Measurements from ENCODE around the gene CGNL1.

The CGNL1 gene

DNA sequence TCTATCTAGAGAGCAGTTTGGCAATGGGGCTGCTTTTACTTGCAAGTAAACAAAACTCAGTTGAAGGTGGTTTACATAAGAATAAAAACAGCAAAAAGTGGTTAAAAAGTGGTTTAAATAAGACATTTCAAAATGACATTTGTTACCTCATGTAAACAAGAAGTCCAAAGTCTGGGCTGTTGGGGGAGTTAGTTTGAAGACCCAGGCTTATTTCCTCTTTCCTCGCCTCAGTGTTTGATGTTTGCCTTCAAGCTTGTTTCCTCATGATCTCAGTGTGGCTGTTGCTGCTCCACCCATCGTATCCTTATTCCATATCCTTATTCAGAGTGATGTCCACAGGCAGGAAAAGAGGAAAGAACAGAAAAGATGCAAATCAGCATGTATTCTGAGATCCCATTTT, 15.2 kb downstream of the CGNL1 start:
- TF ChIP-seq CTCF (conservative IDR thresholded peaks at IDR 0.05; ENCODE audit: low read depth, low read length): no peak
- no peak for DNase-seq (ENCODE audit: low read depth)
- no peak overlapping the region for H3K4me3 ChIP-seq (ENCODE audit: low read depth, low read length)

DNA sequence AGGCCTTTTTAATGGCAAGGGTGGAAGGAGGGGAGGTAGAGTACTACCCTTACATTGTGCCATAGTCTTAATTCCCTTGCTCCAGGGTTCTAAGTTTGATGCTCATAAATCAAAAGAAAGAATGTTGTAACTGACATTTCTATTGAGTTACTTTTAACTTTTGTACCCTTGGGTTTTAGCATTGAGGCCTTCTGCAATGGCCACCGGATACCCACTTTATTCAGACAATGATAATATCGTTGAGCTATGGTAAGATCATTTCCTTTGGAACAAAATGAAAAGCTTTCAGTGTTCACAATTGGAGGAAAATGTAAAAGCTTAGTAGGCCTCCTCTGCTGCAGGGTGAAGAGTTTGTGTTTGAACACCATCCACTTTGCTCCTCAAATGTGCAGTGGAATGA, 16.8 kb downstream of the CGNL1 start:
- no peak for TF ChIP-seq CTCF (conservative IDR thresholded peaks at IDR 0.05; ENCODE audit: low read depth, low read length)
- DNase-seq (ENCODE audit: low read depth): no peak
- no peak overlapping the region for H3K4me3 ChIP-seq (ENCODE audit: low read depth, low read length)

DNA sequence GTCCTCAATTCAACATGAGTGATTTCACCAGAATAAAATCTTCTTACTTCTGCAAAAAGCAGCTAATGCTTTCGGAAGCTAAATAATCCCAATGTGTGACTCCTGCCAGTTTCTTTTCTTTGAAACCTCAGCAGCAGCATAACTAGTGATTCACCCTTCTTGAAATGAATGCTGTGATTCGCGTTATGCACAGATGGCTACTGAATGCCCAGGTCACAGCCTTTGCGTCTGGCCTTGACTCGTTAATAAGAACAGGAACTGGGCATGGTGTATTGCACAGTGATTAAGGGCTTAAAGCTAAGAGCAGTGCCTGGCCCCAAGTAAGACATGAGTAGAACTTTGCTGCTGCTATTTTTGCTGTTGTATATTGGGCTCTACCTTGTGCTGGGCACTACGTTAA, 19.0 kb downstream of the CGNL1 start:
- peak; percentile 74 for DNase-seq (ENCODE audit: low read depth)
- TF ChIP-seq CTCF (conservative IDR thresholded peaks at IDR 0.05; ENCODE audit: low read depth, low read length): no peak
- no peak overlapping the region for H3K4me3 ChIP-seq (ENCODE audit: low read depth, low read length)

DNA sequence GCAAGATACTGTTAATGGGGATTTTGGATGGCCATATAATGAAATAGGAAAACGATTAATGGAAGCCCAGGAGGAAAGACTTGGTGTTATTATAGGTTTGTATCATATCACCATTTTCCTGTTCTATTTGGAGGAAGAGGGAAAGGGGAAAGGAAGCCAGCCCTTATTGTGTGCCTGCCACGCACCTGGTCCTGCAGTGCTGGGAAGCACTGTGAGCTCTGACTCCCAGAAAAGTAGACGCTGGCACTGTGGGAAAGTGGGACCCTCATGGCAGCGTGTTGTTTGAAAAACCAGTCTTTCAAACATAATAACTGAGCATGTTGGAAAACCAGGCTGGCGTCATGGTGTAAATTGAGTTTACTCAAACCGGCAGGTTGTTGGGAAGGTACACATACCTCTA, 22.0 kb downstream of the CGNL1 start:
- no peak for TF ChIP-seq CTCF (conservative IDR thresholded peaks at IDR 0.05; ENCODE audit: low read depth, low read length)
- DNase-seq (ENCODE audit: low read depth): no peak
- H3K4me3 ChIP-seq (ENCODE audit: low read depth, low read length): no peak overlapping the region

DNA sequence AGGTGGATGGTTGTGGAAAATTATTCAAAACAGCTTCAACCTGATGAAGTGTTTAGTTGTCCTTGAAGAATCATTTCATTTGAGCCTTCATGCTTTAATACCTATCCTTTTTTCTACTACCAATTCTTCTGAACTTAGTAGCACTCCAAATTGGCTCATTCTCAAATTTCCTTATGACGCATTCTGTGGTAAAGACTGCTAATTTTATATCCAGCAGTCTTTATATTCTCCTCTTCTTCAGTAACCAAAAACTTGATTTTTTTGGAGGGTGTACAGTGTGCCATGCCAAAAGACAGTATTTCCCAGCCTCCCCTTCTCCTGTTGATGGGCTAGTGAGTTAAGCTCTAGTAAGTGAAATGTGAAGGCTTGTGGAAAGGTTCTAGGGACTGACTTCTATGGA, 25.2 kb downstream of the CGNL1 start:
- H3K4me3 ChIP-seq (ENCODE audit: low read depth, low read length): no peak overlapping the region
- DNase-seq (ENCODE audit: low read depth): no peak
- TF ChIP-seq CTCF (conservative IDR thresholded peaks at IDR 0.05; ENCODE audit: low read depth, low read length): no peak

DNA sequence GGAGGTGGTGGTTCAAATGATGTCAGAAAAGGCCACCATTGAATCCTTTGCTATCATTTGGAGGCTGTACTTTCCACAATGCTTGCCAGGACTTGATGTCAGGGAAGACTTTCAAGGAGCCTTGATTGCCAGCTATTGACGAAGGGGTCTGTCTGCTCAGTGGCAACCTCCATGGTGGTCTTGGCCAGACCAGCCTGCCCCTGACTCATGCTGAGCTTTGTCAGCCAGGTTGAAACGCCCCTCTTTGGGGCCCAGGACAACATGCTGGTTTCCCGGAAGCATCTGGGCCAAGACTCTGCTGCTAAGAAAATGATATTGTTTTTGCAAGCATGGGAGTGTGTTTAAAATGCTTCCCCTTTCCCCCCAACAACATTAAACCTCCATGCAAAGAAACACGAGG, 26.7 kb downstream of the CGNL1 start:
- no peak for TF ChIP-seq CTCF (conservative IDR thresholded peaks at IDR 0.05; ENCODE audit: low read depth, low read length)
- H3K4me3 ChIP-seq (ENCODE audit: low read depth, low read length): no peak overlapping the region
- no peak for DNase-seq (ENCODE audit: low read depth)

- H3K4me3 ChIP-seq (ENCODE audit: low read depth, low read length): no peak overlapping the region
- peak; percentile 9 for DNase-seq (ENCODE audit: low read depth)
- TF ChIP-seq CTCF (conservative IDR thresholded peaks at IDR 0.05; ENCODE audit: low read depth, low read length): no peak
These were observed 27.4 kb downstream of the CGNL1 start for GRCh38 chr15:57403566-57404325.
